Stimulated activated CD4-positive, alpha-beta T cell treated with anti-CD3 and anti-CD28 coated beads, TNF-alpha, amount 100 ng/mL, for 1 hour (primary cell): Measurements from ENCODE around the gene RBM33.

Source experiments
- DNase-seq, 3 donors: peaks; one replicate each; pipeline ENCODE4 v3.0.0-alpha.2; 2020; ENCODE audit warnings: low read depth in 3 of 3, low spot score in 1 of 3

The RBM33 gene

DNA sequence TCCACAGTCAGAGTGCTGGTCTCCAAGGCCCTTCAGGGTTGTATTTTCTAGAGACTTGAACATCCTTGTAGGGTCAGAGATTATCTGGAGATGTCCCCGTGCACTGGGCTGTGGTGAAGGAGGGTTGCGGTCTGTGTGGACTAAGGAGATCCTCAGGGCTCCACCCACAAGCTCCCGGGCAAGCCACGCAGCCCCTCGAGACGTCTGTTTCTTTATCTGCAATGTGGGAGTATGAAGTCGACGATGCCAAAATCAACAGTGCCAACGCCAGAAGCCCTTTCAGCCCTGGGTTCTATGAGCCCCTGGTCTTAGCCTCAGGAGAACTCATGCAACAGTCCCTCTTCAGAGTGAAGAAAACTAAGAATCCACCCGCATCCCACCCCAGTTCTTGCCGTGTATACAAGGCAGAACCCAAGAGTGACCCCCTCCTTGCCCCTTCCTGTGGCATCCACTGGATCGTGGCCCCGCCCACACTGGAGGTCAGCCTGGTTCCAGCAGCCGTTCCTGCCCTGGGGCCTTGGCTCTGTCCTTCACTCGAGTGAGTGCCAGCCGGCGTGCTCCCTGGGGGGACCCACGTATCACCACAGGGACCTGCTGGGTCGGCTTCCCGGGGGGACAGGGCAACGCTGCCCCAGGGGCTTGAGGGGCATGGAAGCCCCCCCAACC, 173.8 kb downstream of the RBM33 start:
- DNase-seq = no peak

DNA sequence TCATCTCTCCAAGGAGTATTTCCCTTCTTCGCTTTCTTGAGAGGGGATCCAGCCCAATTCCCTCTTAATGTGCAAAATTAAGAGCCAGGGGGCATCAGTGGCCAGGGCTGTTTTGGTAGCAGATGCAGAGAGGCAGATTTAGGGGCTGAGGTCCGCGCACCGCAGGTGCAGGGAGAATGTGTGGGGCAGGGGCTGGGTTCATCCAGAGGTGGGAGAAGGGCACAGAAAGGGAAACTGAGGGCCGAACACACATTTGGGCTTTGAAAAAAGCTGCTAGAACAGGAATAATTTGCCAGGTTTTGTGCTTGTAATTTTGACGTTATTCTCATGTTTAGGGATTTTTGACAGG, 174.3 kb downstream of the RBM33 start:
- no peak for DNase-seq

DNA sequence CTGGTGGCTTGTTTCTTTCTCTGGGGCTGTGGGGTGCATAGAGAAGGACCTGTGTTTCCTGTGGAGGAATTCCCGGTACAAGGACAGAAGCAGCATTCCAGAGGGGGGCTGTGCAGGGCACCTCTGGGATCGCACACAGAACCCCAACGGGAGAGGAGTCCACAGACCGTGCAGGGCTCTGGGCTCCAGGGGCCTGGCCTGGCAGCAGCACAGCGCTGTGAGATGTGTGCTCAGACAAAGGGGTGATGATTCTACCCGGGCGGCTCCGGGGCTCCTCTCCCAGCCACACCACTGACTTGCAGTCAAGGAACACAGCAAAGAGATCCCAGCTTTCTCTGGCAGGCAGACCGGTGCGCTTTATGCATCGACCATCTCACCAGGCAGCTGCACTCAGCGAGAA, 174.7 kb downstream of the RBM33 start:
- no peak for DNase-seq

DNA sequence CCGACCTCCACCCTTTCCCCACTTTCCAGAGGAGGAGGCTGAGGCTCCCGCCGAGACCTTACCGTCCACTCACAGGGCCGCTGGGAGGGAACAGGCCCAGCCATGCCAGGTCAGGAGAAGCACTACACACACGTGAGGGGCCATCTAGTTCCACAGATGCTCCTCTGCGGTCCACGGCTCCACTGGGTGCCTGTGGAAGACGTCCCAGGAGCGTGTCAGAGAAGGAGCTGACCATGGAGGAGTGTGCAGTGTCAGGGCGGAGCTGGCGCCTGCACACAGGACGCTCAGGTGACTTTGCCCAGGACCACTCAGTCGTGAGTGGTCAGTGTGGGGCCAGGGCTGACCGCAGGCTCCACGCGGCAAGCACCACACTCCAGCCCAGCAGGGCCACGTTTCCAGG, 175.8 kb downstream of the RBM33 start:
- no peak for DNase-seq

DNA sequence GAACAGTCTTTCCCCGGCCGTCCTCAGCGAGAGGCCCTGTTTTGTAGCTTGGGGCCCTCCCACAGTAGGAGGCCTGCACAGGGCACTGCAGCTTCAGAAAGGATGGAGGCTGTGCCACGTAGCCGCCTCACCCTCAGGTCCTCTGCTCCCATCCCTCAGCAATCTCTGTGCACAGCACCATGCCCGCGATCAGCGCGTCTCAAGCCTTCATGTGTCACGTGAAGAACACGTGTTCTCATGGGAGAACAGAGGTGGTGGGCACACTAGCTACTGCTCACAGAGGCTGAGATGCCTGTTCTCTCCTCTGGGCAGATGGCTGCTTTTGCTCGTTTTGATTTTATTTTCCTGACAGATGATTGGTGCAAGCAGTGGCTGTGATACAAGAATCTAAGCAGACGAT, 176.3 kb downstream of the RBM33 start:
- no peak for DNase-seq

DNA sequence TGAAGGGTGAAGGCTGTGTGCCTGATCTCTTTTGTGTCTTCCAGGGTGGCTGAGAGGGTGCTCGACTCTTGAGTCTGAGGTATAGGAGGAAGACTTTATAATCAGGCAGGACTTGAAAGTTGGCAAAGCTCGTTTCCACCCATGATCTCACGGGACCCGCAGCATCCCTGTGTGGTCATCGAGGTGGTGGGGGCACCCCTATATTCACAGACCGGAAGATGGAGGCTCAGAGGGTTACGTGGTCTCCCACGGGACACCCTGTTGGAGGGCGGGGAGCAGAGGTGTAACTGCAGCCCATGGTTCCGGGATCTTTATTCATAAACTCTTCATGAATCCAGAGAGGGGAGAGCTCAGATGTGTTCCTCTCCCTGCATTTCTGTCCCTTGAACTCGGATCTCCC, 177.4 kb downstream of the RBM33 start:
- DNase-seq = no peak

DNA sequence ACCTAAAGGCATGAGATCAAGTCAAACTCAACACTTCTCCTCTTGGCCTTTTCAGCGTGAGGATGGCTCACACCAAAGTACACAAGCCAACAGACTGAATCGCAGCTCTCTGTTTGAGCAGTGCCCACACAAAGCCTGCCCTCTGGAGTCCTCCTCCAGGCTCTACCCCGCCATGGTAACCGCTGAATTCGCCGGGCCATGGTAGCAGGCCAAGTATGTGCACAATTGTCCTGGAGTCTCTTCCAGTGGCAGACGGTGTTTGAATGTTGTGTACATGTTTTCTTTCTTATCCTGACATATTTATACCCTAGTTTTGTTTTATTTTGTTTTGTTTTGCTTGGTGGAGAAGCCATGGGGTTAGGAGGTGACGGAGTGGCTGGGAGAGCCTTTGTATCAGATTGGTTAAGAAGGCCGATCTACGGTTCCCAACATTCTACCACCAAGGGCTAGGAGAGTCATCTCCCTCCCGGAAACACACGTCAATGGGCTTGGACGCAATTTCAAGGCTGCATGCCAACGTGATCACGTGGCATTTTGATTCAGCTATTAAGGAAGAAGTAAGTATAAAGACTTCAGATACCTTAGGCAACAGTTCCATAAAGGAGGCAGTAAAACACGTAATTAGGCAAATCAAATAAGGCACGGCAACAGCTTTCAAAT, 179.9 kb downstream of the RBM33 start:
- no peak for DNase-seq

DNA sequence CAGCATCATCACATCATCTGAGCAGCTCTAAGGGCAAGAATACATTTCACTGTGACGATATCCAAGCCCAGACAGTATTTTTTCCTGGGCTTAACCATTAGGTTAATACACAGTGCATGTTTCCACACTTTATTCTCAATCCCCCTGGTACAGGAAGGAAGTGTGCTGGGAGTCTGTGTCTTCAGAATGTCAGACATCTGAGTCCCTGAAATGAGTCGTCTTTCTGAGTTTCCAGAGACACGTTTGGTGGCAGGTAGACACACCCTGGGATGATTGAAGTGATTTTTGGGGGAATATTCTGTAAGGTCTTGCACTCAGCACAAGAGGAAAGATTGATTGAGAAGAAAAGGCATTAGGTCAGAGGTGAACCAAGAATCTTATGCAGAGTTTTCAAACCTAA, 180.9 kb downstream of the RBM33 start:
- no peak for DNase-seq

DNA sequence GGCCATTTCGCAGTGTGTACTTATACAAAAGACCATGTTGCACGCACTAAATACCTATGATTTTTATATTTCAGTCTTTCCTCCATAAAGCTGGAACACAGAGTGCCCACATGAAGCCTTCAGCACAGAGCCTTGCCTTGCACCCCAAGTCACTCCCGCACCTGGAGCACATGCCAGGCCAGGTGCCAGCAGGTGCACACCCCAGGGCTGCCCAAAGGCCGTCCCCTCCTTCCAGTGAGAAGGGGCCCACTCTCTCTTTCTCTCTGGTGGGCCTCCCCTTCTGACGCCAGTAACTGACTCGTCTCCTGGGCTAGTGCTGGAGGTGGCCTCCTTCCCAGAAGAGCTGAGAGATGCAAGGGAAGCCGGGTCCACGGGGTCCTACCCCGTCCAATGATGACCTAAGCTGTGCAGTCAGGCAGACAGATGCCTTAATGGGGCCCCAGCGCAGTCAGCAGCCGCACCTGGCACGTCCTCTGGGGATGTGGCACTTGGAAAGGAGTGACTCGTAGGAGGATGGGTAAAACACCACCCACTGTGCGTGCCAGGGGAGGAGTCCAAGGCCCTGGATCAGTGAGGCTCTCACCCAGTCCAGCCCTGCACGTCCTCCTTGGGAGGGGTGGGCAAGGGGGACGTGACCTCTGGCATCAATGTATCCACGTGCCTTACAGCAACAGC, 185.5 kb downstream of the RBM33 start:
- DNase-seq = no peak
